Left ventricle myocardium superior (tissue), 1 donor: ENCODE results near the gene POU3F2. TPM values are rescaled to one million over a fixed set of nuclear protein-coding genes. Genes with fewer than 3 reads are reported as not detected.

Source experiments
- total RNA-seq: library from RNA; stranded (reverse); fragmentation: NEBNext Ultra II Directional; extraction: Animal tissue kit (Norgen Biotek cat#: 25700); gene quantifications from one replicate; pipeline ENCODE4 v1.2.1, GENCODE V29; 2021
- donor health status: DM: no; HTN: yes; CAD: no; lungs with severe emphysema.

The POU3F2 gene
- total RNA-seq, 1 donor from 2014 or later: not detected

Other genes starting within 250 kb of the POU3F2 start
- gene FBXL4, start 113.4 kb downstream of the POU3F2 start, total RNA-seq: 20.6 TPM